GM20431 (cell line): ENCODE results near the gene CD320.
"Not testable (repeated sequence)": the region's sequence is repeated elsewhere in the genome, so short reads cannot be mapped to it uniquely, and the experiment has no call there.

Experiments
- in situ Hi-C: fragments of 300-500 bp; cut with MseI, MboI; formaldehyde crosslinking; loops from one replicate; pipeline ENCODE4 v1.15.0; 2020; ENCODE audit warnings: low sequenced_read_pairs; ENCODE audit not compliant: unreplicated experiment

The CD320 gene

DNA sequence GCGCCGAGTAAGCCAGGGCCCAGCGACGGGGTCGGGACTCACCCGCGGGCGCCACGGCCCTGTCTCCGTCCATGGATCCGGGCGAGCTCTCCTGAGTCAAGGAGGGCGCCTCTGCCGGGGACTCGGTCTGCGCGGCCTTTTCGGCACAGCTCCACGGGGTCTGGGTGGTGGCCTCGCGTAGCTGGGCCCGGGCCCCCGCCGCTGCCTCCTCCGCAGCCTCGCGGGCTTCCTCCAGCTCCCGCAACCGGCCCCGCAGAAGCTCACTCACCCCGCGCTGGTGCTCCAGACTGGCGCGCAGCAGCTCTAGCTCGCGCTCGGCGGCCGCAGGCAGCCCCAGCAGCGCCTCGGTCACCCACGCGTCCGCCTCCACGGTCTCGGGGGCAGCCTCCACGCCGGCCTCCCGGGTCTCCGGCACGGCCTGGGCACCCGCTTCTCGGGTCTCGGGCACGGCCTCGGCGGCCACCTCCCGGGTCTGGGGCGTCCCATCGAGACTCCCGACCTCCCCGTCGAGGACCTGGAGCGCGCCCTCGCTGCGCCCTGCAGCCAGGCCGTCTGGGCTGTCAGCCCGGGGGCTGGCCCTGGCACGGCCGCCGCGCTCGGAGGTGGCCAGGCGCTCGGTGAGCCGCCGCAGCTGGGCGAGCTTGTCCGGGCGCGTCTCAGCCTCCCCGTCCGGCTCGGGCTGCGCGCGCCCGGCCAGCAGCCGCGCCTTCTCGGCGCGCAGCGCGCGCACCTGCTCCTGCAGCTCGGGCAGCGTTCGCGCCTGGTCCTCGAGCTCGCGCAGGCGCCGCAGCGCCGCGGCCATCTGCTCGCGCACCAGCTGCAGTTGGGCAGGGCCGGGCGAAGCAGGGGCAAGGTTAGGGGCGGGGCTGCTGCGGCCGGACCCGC, 26.5 kb upstream of the CD320 start:
- in situ Hi-C loops = no loop called here

- in situ Hi-C loops = no loop called here
These were observed 25.8 kb upstream of the CD320 start for GRCh38 chr19:8333767-8334457.

DNA sequence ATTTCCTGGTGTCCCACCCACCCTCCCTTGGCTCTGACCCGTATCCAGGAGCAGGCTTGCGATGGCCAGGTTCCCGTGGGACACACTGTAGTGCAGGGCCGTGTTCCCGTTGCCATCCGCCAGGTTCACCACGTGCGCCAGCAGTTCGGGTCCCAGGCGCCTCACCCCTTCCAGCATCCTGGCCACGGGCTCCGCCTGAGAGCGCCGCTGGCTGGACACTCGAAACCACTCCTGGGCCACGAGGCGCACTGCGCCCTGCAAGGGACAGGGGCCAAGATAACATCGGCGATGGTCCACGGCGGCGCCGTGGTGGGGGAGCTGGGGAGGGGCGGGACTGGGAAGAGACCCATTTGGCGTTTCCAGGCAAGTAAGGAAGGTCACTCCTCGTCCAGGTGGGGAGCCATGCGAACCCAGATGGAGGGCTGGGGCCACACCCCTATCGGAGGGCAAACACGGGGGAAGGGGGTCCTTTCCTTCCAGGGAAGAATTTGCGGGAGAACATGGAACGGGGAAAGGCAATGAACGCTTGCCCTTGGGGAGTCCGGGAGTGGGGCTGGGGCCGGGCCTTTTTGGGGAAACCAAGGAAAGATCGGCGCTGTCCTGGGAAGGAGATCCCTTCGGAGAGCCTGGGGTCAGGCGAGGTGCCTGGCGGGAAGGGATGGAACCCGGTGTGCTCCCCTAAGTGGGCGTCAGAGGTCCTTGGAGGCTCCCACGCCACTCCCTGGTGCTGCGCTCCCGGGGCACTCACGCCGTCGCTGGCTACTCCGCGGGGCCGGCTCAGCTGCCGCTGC, 25.0 kb upstream of the CD320 start:
- in situ Hi-C loops = no loop called here

DNA sequence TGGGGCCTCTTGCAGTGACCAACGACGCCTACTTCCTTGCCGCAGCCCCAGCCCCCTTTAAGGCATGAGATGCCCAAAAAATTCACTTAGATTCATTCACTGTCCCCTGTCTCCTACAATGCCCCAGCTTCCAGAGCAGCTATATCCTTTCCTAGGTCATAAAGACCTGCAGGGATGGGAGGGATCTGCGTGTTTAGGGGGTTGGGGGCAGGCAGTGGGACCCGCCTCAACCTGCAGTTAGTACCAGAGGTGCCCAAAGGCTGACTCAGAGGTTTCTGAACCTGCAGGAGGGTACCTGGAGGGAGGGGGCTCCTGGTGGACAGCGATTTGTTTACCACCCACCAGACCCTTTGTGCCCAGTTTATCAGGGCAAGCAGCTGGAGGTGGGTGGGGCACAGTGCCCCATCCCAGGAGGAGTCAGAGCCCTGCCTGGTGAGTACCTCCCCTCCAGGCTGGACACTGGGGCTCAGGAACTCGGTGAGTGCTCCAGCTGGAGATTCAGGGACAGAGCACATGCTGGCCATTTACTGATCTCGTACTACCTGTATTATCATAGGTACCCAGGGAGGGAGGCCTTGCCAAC, 23.2 kb upstream of the CD320 start:
- in situ Hi-C loops = no loop called here

- in situ Hi-C loops = no loop called here
These were observed 21.8 kb upstream of the CD320 start for GRCh38 chr19:8329996-8330395.

- in situ Hi-C loops = no loop called here
These were observed 17.3 kb upstream of the CD320 start for GRCh38 chr19:8325454-8325853.

GRCh38 chr19:8324186-8325050, 16.3 kb upstream of the CD320 start:
- in situ Hi-C loops = no loop called here

- in situ Hi-C loops = no loop called here
These were observed 15.6 kb upstream of the CD320 start for GRCh38 chr19:8323781-8324185.

- in situ Hi-C loops = no loop called here
These were observed 14.5 kb upstream of the CD320 start for GRCh38 chr19:8322638-8322997.

DNA sequence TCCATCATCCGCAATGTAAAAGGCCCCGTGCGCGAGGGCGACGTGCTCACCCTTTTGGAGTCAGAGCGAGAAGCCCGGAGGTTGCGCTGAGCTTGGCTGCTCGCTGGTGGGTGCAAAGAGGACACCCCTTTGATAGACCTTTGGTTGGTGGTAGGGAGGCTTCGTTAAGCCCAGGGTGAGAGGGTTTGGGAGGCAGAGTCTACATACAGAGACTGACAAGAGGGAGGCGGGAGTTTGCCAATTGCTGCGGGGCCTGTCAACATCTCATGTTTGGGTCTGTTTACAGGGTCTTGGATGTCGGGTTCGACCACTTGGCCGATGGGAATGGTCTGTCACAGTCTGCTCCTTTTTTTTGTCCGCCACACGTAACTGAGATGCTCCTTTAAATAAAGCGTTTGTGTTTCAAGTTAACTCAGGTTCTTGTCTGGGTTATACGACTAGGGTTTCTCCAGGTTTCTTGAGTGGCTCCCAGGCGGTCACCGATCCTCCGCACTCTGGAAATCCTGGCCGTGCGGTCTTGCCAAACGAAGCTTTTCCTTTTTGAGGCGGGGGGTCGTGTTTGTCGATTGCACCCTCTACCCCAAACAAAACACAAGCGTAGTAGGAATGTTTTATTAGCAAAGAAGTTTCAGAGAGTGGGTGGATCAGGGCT, 14.0 kb upstream of the CD320 start:
- in situ Hi-C loops = no loop called here

DNA sequence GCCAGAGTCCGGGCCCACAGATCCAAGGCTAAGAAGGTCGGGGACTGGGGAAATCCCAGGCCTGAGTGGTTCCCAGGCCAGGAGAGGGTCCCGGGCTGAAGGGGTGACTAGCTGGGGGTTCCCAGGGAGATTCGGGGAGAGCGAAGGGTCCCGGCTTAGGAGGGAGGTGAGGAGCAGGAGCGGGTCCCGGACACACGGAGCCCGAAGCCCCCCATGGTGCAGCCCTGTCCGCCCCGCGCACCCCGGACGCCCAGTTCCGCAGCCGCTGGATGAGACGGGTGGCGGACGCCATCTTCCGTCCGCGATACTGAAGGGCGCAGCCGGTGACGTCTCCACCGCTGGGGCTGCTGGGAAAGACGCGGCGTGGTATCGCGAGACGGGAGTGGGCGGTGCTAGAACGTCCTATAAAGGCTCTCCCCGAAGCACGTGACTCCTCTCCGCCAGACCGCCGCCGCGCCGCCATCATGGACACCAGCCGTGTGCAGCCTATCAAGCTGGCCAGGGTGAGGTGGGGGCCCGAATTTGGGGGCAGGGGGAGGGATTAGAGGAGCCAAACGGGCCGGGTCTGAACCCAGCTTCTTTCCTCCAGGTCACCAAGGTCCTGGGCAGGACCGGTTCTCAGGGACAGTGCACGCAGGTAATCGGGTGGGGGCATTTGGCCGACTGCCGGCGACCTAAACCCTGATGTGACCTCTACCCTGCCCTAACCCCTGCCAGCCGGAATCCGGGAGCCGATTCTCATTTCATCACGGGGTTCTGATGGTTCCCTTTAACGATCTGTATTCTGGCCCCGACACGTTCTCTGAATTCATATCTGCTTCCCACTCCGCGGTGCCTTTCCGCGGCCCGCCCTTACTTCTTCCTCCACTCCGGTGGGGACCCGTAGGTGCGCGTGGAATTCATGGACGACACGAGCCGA, 13.2 kb upstream of the CD320 start, which contains the start of the genes NDUFA7 and RPS28:
NDUFA7 (minus strand) TSS at position 309 of the 919 bp plus-strand sequence; CDS start at position 292, 17 bp downstream.
RPS28 (plus strand) TSS at position 430 of the 919 bp plus-strand sequence; CDS start at position 465, 35 bp downstream.
- in situ Hi-C loops = no loop called here

- in situ Hi-C loops = no loop called here
These were observed 12.5 kb upstream of the CD320 start for GRCh38 chr19:8320564-8321066.

DNA sequence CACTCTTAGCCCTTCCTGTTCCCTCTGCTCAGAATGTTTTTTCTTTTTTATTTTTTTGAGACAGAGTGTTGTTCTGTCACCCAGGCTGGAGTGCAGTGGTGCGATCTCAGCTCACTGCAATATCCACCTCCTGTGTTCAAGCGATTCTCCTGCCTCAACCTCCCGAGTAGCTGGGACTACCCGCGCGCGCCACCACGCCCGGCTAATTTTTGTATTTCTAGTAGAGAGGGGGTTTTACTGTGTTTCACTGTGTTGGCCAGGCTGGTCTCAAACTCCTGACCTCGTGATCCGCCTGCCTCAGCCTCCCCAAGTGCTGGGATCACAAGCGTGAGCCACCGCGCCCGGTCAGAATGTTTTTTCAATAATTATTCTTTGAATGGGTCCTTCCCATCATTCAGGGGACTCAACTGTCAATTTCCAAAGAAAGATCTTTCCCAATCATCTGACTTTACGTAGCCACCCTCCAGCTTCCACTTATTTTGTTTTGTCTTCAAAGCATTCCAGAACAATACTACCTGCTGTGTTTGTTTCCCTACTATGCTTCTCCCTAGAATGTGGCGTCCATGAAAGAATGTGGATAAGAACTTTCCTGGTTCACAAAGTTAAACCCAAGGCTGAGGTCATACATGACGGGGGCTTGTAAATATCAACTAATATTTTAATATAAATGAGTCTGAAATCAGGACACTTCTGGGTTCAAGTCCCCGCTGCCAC, 11.8 kb upstream of the CD320 start:
- in situ Hi-C loops = no loop called here

GRCh38 chr19:8318835-8319234, 10.7 kb upstream of the CD320 start:
- in situ Hi-C loops = not testable (repeated sequence)

GRCh38 chr19:8316351-8317125, 8.4 kb upstream of the CD320 start:
- in situ Hi-C loops = no loop called here

- in situ Hi-C loops = not testable (repeated sequence)
These were observed 7.0 kb upstream of the CD320 start for GRCh38 chr19:8314981-8315640.
